Umbilical cord (tissue), 2 donors: ENCODE data around the gene NUMBL. TPM values are rescaled to one million over a fixed set of nuclear protein-coding genes. Genes with fewer than 3 reads are reported as not detected.
"Not testable (repeated sequence)": the region's sequence is repeated elsewhere in the genome, so short reads cannot be mapped to it uniquely, and the experiment has no call there.

Experiments used
- DNase-seq: peaks from one replicate; pipeline ENCODE4 v3.0.0-alpha.2; 2015; ENCODE audit warnings: low spot score
- total RNA-seq: library from RNA; depleted of rRNA; stranded (reverse); fragments of >200 nt; gene quantifications from one replicate; pipeline ENCODE4 v1.2.3, GENCODE V29; 2014; ENCODE audit warnings: low replicate concordance; ENCODE audit not compliant: insufficient read depth

The NUMBL gene
- total RNA-seq, 1 donor from 2014 or later = 27.2 TPM

- DNase-seq = no peak
Measured at GRCh38 chr19:40632311-40633036, 58.0 kb downstream of the NUMBL start.

- DNase-seq = no peak
Measured at GRCh38 chr19:40630571-40631160, 59.8 kb downstream of the NUMBL start.

- no peak for DNase-seq
Measured at GRCh38 chr19:40629346-40629745, 61.1 kb downstream of the NUMBL start.

- no peak for DNase-seq
Measured at GRCh38 chr19:40627486-40628279, 62.8 kb downstream of the NUMBL start.

- DNase-seq = no peak
Measured at GRCh38 chr19:40626918-40627317, 63.5 kb downstream of the NUMBL start.

- no peak for DNase-seq
Measured at GRCh38 chr19:40625406-40626120, 64.9 kb downstream of the NUMBL start.

GRCh38 chr19:40624369-40625153 is 65.9 kb downstream of the NUMBL start:
- DNase-seq = not testable (repeated sequence)

- no peak for DNase-seq
Measured at GRCh38 chr19:40623403-40624251, 66.8 kb downstream of the NUMBL start.

GRCh38 chr19:40622773-40623075 is 67.7 kb downstream of the NUMBL start:
- DNase-seq = no peak

- DNase-seq = no peak
Measured at GRCh38 chr19:40621966-40622772, 68.3 kb downstream of the NUMBL start.

GRCh38 chr19:40621283-40621682 is 69.2 kb downstream of the NUMBL start:
- no peak for DNase-seq

- no peak for DNase-seq
Measured at GRCh38 chr19:40620161-40620485, 70.3 kb downstream of the NUMBL start.

GRCh38 chr19:40619333-40620160 is 70.9 kb downstream of the NUMBL start:
- no peak for DNase-seq

GRCh38 chr19:40617961-40618360 is 72.5 kb downstream of the NUMBL start:
- no peak for DNase-seq

GRCh38 chr19:40616941-40617340 is 73.5 kb downstream of the NUMBL start:
- no peak for DNase-seq

GRCh38 chr19:40616178-40616577 is 74.3 kb downstream of the NUMBL start:
- DNase-seq = no peak
